PC-9 (cell line): ENCODE data around the gene TPP1.

Experiments used
- CTCF ChIP-seq: fragments of 200-600 bp; sonication (generic); conservative IDR thresholded peaks from 2 replicates; pipeline ENCODE4 v1.6.1; 2017; ENCODE audit warnings: mixed run types, antibody characterized with exemption, mild to moderate bottlenecking, moderate library complexity
- EZH2 ChIP-seq: fragments of 200-600 bp; sonication (generic); IDR thresholded peaks from 2 replicates; pipeline ENCODE4 v1.8.0; 2017; ENCODE audit warnings: antibody characterized with exemption, low read depth

DNA sequence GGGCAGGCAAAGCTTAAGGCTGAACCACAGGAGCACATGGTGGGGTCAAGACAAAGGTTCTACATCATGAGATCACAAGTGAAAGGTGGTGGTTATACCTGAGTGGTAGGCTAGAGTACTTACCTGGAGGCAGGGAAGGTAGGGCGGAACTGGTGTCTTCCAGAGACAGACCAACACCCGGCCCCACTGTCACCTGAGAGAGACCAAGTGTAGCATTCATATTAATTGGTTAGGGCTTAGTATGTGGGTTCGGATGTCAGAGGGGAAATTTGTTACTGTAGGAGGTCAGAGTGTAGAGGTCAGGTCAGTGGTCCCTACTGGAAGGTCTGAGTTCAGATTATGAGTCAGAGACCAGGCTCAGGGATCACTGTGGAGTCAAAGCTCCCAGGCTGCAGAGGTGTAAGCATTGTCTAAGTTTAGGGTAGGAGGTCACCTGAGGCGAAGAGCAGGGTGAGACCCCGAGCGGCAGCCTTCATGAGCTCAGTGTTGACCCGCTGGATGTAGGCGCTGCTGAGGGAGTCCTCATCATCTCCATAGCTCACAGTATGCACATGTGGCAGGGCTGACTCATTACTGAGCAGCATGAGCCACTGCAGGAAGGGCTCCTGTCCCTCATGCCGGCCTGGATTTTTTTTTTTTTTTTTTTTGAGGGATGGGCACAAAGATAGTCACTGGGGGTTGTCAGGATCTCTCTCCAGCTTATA is 3.2 kb downstream of the TPP1 start:
- TF ChIP-seq CTCF, result no peak
- no peak for TF ChIP-seq EZH2
